NK-92 (cell line): ENCODE results near the gene TSPYL1.
A peak's percentile ranks its signal among the peaks of the same experiment; 100 is the strongest.
"Not testable (repeated sequence)": the region's sequence is repeated elsewhere in the genome, so short reads cannot be mapped to it uniquely, and the experiment has no call there.

Experiments used
- DNase-seq: peaks from one replicate; lab custom pipeline; 2025; ENCODE audit not compliant: unreplicated experiment; lab: John Stamatoyannopoulos, UW

Gene TSPYL1

GRCh38 chr6:116279232-116280160 lies at the start of gene TSPYL1:
Gene TSPYL1 (minus strand): TSS chr6:116279930. CDS start chr6:116279830, 100 bp downstream.
- DNase-seq: peak; percentile 69

DNA sequence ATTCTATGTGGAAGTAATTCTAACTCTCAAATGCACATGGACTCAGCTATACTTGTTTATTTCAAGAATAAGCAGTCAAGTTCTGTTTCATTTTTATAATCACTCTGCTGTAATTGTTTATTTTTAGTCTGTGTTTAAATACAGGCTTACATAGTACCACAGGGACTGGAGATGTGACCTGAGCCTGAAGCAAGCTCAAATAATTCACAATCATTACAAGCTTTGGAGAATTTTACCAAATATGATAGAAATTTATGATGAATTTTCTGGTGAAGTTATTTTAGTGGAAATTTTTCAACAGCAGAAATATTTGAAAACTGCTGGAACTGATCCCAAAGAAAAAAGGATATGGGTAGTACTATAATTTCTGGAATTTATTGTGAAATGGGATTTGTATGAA lies 49.4 kb upstream of the TSPYL1 start:
- DNase-seq: no peak

GRCh38 chr6:116328528-116328903 lies 48.8 kb upstream of the TSPYL1 start:
- DNase-seq: no peak

- DNase-seq: no peak
Measured at GRCh38 chr6:116327803-116328527, 48.2 kb upstream of the TSPYL1 start.

GRCh38 chr6:116326996-116327395 lies 47.3 kb upstream of the TSPYL1 start:
- DNase-seq: no peak

DNA sequence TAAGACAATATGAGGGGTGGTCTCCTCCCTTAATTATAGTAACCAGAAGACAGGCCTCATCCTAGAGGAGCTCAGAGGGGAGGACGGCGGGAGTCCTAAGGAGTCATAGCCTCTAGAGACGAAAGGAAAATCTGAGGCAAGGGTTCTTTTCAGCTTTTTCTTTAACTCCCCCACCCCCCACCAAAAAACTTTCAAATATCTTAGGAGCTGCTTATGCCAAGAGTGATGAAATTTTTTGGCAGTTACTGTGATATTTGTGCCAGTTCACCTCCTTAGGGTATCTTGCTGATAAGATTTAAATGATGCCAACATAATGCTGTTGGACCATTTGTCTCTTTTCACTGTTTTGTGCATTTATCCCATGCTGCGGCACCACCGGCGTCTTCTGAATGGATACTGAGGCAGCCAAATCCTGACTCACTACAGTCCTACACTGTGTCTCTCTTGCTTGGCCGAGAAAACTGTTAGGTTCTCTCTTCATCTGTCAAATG lies 46.5 kb upstream of the TSPYL1 start:
- DNase-seq: no peak

DNA sequence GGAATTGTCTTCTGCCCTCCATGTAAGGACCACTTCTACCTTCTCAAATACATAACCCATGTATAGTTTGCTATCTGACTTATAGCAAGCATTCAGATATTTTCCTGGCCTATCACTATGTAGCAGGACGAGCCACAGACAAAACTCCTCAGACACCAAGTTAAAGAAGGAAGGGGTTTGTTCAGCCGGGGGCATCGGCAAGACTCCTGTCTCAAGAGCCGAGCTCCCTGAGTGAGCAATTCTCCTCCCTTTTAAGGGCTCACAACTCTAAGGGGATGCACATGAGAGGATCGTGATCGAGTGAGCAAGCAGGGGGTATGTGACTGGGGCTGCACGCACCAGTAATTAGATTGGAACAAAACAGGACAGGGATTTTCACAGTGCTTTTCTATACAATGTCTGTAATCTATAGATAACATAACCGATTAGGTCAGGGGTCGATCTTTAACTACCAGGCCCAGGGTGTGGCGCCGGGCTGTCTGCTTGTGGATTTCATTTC lies 46.0 kb upstream of the TSPYL1 start:
- not testable (repeated sequence) for DNase-seq

- no peak for DNase-seq
Measured at GRCh38 chr6:116323863-116324262, 44.1 kb upstream of the TSPYL1 start.

- not testable (repeated sequence) for DNase-seq
Measured at GRCh38 chr6:116321933-116322332, 42.2 kb upstream of the TSPYL1 start.

DNA sequence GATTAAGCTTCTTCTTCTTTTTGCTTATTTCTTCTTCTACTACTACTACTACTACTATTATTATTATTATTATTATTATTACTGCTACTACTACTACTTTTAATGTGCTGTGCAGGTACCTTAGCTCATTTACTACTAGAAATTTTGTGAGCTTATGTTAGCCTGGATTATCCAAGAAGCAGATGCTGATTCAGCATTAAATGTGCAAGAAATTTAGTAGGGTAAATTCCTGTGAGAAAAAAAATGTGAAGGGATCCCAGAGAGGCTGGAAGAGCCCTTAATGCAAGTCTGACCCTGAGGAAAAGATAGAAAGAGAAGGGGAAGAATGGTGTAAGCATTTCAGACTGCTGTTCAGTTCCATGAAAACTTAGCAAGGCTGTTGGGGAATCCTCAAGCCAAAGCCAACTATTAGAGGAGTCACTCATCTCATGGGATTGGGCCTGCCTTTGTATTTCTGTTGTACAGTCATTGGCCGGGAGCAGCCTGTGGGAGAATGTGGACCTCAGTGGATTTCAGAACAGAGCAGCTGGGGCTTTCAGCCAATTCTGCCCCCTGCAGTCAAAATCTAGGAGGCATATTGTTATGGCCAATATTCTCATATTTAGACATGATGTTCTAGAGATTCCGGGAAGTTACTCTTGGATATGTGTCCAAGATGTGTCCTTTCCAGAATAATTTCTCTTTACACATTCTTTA lies 37.2 kb upstream of the TSPYL1 start:
- no peak for DNase-seq

GRCh38 chr6:116314878-116315277 lies 35.1 kb upstream of the TSPYL1 start:
- no peak for DNase-seq

DNA sequence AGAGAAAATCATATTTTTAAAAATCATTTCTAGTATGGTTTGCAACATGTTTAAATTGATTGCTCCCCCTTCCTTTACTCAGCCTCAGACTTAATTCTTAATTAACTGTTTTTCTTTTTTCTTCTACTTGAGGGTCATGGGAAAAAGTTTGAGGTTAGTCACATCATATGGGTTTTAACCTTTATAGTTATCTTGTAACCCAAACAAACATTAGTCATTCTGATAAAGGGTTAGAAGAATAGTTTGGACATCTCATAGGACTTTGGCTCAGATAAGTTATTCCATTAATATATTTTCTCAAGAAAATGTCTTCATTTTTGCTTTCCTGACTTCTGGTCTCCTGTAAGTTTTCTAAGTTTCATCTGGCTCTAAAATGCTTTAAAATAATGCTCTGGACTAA lies 34.5 kb upstream of the TSPYL1 start:
- no peak for DNase-seq

- DNase-seq: no peak
Measured at GRCh38 chr6:116313101-116313776, 33.5 kb upstream of the TSPYL1 start.

GRCh38 chr6:116309657-116310056 lies 29.9 kb upstream of the TSPYL1 start:
- no peak for DNase-seq

- no peak for DNase-seq
Measured at GRCh38 chr6:116309001-116309400, 29.3 kb upstream of the TSPYL1 start.

DNA sequence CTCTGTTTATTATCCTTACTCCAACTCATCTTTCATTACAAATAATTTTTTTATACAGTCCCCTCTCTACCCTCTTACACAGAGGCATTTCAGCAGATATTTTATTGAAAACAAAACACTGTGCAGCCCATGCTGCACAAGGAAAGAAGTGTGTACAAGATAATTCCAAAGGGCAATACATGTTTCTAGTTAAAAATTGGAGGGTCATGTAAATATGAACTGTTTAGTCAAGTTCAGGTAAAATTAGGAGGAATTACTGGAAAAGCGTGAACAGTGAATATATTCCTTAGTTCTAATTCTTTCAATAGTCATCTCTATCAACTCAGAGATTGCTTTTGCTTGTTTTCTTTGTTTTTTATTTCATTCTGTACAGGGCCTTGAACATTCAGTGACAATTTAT lies 27.9 kb upstream of the TSPYL1 start:
- DNase-seq: no peak

- no peak for DNase-seq
Measured at GRCh38 chr6:116307001-116307400, 27.3 kb upstream of the TSPYL1 start.

DNA sequence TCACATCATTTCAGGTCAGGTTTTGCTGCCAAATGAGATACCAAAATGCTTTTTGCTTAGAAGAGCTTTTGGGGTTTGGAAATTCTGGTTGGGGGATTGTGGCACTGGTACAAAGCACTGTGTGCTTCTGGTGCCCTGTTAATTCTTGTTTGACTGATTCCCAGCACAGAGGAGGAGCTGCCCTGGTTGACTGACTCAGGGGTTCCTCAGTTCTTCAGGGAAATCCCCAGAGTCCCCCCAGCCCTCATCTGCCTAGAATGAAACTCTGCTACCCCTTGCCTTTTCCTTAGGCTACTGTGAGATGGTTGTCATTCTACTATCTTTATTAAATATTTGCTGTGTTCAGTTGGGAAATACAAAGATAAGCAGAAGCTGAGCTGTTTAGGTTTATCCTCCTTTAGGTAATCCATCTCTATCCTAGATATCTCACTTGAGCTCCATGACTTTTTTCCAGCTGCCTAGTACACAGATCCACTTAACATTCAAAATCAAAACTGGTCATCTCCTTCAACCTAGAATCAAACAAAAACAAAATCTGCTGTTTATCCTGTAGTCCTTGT lies 24.9 kb upstream of the TSPYL1 start:
- DNase-seq: no peak

DNA sequence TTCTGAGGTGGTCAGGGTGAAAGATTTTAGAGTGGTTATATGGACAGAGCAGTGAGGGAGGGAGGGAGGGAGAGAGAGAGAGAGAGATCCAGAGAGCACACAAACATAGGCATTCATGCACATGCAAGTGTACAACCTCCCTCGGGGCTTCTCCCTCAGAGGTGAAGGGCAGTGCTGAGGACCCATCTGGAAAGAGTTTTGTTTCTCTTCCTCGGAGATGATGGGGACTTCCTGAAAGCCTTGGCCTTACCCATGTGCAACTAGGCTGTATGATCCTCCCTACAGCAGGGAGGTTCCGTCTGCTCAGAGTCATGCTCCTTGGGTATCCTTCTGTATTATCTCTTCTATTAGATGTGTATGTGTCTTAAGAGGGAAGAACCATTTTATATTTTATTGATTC lies 21.4 kb upstream of the TSPYL1 start:
- DNase-seq: no peak

- DNase-seq: no peak
Measured at GRCh38 chr6:116300566-116300965, 20.8 kb upstream of the TSPYL1 start.
